Measurements from ENCODE around the gene TMEM167B.

GRCh38 chr1:109079240-109079622, 11.3 kb upstream of the TMEM167B start:
- TF ChIP-seq GATA2 (CRISPR knock-in tag; IDR thresholded peaks at IDR 0.05) (no peak), CTCF (IDR thresholded peaks at IDR 0.05) (no peak), ZBTB33 (IDR thresholded peaks at IDR 0.05; ENCODE audit: borderline replicate concordance, low read depth) (no peak), JUND (IDR thresholded peaks at IDR 0.05) (no peak), REST (IDR thresholded peaks at IDR 0.05; ENCODE audit: low read depth, low read length) (no peak), POLR2AphosphoS5 (IDR thresholded peaks at IDR 0.05; ENCODE audit: low read depth, low read length) (no peak), USF1 (IDR thresholded peaks at IDR 0.05; ENCODE audit: borderline replicate concordance, low read depth) (no peak), GABPA (IDR thresholded peaks at IDR 0.05; ENCODE audit: low read depth) (no peak), SMC3 (IDR thresholded peaks at IDR 0.05; ENCODE audit: low read depth, low read length) (no peak), RCOR1 (IDR thresholded peaks at IDR 0.05; ENCODE audit: low read length) (no peak), EP300 (IDR thresholded peaks at IDR 0.05; ENCODE audit: borderline replicate concordance in 1 of 2, low read depth in 1 of 2, low read length in 1 of 2) (no peak), RFX5 (IDR thresholded peaks at IDR 0.05; ENCODE audit: low read length) (no peak), CHD2 (IDR thresholded peaks at IDR 0.05; ENCODE audit: low read length, partially characterized antibody) (no peak)

Measured in SK-N-SH (cell line).